ENCODE data around the gene OGFOD3.
A peak's percentile ranks its signal among the peaks of the same experiment; 100 is the strongest.
"Not testable (repeated sequence)": the region's sequence is repeated elsewhere in the genome, so short reads cannot be mapped to it uniquely, and the experiment has no call there.

Gene OGFOD3

GRCh38 chr17:82435103-82435502 lies 16.7 kb upstream of the OGFOD3 start:
- no peak for DNase-seq

- no peak for DNase-seq
Measured at GRCh38 chr17:82434216-82434565, 15.8 kb upstream of the OGFOD3 start.

- no peak for DNase-seq
Measured at GRCh38 chr17:82433560-82434215, 15.3 kb upstream of the OGFOD3 start.

- no peak for DNase-seq
Measured at GRCh38 chr17:82432017-82432416, 13.6 kb upstream of the OGFOD3 start.

- no peak for DNase-seq
Measured at GRCh38 chr17:82429824-82430223, 11.4 kb upstream of the OGFOD3 start.

- DNase-seq, result no peak
Measured at GRCh38 chr17:82428546-82428945, 10.2 kb upstream of the OGFOD3 start.

GRCh38 chr17:82424863-82425159 lies 6.4 kb upstream of the OGFOD3 start:
- no peak for DNase-seq

- DNase-seq, result peak in 1 of 51 donors; percentile 9
Measured at GRCh38 chr17:82424001-82424862, 5.8 kb upstream of the OGFOD3 start.

- no peak for DNase-seq
Measured at GRCh38 chr17:82419540-82419939, 1.2 kb upstream of the OGFOD3 start.

- no peak for DNase-seq
Measured at GRCh38 chr17:82416771-82417170, 1.6 kb downstream of the OGFOD3 start.

- no peak for DNase-seq
Measured at GRCh38 chr17:82416264-82416663, 2.1 kb downstream of the OGFOD3 start.

- DNase-seq, result no peak
Measured at GRCh38 chr17:82415786-82416185, 2.6 kb downstream of the OGFOD3 start.

GRCh38 chr17:82415336-82415735 lies 3.0 kb downstream of the OGFOD3 start:
- no peak for DNase-seq

- peak in 42 of 51 donors; percentile 6 to 74 (median 44) for DNase-seq
Measured at GRCh38 chr17:82414548-82415281, 3.7 kb downstream of the OGFOD3 start.

- DNase-seq, result no peak
Measured at GRCh38 chr17:82412535-82413520, 5.6 kb downstream of the OGFOD3 start.

GRCh38 chr17:82412081-82412480 lies 6.3 kb downstream of the OGFOD3 start:
- not testable (repeated sequence) for DNase-seq

GRCh38 chr17:82411396-82412053 lies 6.9 kb downstream of the OGFOD3 start:
- DNase-seq, result no peak

- no peak for DNase-seq
Measured at GRCh38 chr17:82410014-82410716, 8.2 kb downstream of the OGFOD3 start.

- DNase-seq, result no peak
Measured at GRCh38 chr17:82408938-82409318, 9.5 kb downstream of the OGFOD3 start.

GRCh38 chr17:82408288-82408937 lies 10.0 kb downstream of the OGFOD3 start:
- no peak for DNase-seq
